GM21360 (cell line): ENCODE results near the gene MICAL3.
A peak's percentile ranks its signal among the peaks of the same experiment; 100 is the strongest.
"Not testable (repeated sequence)": the region's sequence is repeated elsewhere in the genome, so short reads cannot be mapped to it uniquely, and the experiment has no call there.

ENCODE experiments used
- ATAC-seq: cut with Tn5 transposase; IDR thresholded peaks from one replicate; pipeline ENCODE4 v1.9.1; 2021; ENCODE audit warnings: mild to moderate bottlenecking, moderate library complexity; ENCODE audit not compliant: unreplicated experiment

The MICAL3 gene

GRCh38 chr22:18032455-18033101, 8.2 kb upstream of the MICAL3 start:
- no peak for ATAC-seq

GRCh38 chr22:18031695-18032454, 7.5 kb upstream of the MICAL3 start:
- ATAC-seq: no peak

DNA sequence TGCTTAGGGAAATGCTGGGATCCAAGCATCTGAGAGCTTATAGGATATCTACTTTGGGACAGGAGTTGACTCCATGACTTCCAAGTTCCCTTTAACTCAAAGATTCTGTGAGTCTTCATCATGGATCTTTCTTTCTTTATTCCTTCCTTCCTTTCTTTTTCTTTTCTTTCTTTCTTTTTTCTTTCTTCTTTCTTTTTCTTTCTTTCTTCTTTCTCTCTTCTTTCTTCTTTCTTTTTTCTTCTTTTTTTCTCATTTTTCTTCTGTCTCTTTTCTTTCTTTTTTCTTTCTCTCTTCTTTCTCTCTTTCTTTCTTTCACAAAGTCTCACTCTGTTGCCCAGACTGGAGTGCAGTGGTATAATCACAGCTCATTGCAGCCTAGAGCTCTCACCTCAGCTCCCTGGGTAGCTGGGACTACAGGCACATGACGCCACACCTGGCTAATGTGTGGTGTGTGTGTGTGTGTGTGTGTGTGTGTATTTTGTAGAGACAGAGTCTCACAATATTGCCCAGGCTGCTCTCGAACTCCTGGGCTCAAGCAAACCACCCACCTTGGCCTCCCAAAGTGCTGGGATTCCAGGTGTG, 5.4 kb upstream of the MICAL3 start:
- no peak for ATAC-seq

- ATAC-seq: no peak
Observed at GRCh38 chr22:18028817-18029527, 4.6 kb upstream of the MICAL3 start.

- ATAC-seq: not testable (repeated sequence)
Observed at GRCh38 chr22:18025898-18026297, 1.5 kb upstream of the MICAL3 start.

DNA sequence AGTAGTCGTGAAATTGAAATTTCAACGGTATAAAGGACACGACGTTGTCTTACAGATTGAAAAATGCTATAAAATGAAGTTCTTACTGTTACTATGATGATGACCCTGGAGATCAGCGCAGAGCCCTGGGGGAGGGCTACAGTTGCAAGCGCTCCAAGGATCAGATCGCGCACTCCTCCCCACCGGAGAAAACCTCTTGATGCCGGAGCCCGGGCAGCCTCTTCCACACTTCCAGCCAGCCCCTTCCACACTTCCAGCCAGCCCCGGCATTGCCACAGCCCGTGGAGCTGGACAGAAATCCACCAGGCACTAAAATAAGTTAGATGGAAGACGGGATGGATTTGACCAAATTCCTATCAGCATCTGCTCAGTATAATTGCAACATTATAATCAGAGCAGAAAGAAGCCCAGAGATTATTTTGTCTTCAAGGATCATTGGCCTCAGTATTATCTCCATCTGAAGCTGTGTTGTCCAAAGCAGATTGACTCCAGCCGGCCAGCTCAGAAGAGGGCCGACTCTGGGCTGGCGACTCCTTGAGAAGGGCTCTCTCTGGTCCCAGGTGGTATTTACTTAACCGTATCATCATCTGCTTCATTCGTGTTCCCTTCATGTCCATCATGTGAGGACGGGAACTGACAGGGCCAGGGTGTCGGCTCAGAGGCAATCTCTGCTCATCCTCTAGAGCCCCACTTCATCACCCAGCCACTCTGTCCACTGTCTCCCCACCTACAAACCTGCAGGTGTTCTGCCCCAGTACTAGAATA, 777 bp upstream of the MICAL3 start:
- ATAC-seq: no peak

DNA sequence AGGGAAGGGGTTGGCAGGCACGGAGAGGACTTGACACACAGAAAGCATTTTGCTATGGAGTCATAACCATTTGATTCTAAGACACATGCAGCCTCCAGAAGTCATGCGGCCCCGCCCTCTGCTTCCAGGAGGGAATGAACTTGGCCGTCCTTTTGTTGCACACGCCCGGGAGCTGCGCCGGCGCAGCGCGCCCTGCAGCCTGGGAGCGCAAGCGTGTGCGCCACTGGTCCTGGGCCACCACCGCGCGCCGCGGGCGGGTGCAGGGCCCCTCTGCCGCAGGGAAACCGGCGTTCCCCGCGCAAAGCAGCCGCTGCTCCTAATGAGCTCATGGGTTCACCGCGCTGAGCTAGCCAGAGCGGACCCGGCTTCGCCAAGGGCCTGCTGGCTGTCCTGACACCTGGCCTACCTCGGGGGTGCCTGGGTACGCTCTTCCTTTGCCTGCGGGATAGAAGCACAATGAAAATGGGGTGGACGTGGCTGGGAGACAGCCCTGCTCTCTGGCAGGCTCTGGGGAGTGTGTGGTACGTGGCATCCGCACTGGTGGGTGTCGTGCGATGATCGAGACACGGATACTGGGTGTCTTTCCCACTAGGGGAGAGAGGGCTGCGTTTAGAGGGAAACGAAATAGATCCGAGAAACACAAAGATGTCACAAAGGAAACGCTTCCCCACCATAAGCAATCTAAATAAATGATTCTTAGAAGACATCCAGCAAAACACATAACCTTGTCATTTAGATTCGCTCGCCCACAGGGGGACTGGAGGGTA, 669 bp downstream of the MICAL3 start:
- peak; percentile 18 for ATAC-seq

DNA sequence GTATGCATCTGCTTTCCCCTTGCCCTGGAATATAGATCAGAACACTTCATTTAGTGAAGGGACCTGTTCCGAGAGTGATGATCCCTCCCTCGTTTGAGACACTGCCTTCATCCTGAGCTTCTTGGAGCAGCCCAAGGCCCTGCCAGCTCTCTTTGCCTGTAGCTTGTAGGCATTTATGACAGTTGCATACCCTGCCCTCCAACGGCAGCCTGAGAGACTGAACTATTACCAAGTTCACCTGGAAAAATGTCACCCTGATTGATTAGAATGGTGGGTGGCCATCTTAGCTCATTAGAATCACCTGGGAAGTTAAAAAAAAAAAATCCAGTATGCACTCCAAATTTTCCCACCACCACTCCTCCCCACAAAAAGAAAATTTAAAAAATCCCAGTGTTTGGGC, 1.5 kb downstream of the MICAL3 start:
- no peak for ATAC-seq

DNA sequence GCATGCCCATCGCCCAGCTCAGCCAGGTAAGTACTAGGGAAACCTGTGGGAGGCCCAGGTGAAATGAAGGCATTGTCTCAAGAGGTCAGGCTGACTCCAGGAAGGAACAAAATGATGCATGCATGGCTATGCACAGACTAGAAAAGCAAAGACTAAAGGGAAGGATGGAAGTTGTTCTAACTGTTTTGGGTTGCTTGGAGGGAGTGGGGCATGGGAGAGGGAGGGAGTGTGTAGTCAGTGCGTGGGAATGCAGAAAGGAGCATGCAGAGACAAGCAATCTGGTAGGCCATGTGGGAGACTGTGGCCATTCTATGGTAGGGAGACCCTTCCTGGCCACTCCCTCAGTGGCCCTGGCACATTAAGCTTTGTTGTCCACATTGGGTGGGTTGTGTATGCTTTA, 2.9 kb downstream of the MICAL3 start:
- no peak for ATAC-seq

GRCh38 chr22:18020743-18021142, 3.6 kb downstream of the MICAL3 start:
- ATAC-seq: not testable (repeated sequence)

- ATAC-seq: no peak
Observed at GRCh38 chr22:18013947-18014346, 10.4 kb downstream of the MICAL3 start.

- ATAC-seq: no peak
Observed at GRCh38 chr22:18013436-18013835, 10.9 kb downstream of the MICAL3 start.

GRCh38 chr22:18012531-18012930, 11.8 kb downstream of the MICAL3 start:
- ATAC-seq: no peak

DNA sequence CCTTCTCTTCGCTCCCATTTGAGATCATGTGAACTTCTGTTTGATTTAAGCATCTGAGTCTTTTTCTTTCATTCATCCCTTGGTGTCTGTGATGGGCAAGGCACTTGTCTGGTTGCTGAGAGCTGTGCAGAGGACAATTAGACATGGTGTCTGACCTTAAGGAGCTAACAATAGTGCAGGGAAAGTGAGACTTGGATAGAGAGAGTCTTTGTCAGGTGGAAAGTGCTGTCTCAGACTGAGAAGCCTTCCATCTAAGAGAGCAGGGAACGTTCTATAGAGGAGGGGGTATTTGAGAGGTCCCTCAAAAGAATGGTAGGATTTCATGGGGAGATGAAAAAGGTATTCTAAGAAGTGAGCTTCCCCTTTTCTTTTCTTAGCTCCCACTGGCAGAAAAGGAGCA, 14.1 kb downstream of the MICAL3 start:
- no peak for ATAC-seq

- no peak for ATAC-seq
Observed at GRCh38 chr22:18008136-18008535, 16.2 kb downstream of the MICAL3 start.

DNA sequence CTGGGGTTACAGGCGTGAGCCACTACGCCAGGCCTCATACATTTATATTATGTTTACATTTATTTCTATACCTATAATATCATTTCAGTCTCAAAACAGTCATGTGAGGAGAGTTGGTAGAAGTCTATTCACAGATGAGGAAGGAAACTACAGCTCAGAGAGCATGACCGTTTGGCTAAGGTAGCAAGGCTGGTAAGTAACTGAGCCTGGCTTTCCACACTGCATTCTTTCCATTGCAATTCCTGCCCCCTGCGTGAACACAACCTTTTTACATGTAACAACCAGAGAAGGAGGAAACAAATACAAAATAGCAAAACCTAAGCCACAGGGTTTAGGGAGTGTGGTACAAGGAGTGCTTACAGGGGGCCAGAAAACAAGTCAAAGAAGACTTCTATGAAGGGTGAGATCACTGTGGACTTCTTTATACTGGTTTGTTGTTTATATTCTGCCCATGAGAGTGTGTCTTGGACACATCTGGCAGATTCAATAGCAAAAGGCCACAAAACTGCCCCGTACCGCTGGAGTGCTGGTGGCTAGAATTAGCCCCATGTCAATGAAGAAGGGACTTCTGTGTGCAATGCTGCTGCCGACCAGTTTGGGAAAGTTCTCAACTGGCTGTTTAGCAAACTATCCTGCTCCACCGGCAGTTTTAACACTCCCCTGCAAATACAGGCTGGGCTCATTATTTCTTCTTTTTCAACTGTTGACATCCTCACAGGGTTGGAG, 19.0 kb downstream of the MICAL3 start:
- no peak for ATAC-seq

- not testable (repeated sequence) for ATAC-seq
Observed at GRCh38 chr22:18001894-18002315, 22.5 kb downstream of the MICAL3 start.

GRCh38 chr22:18001040-18001893, 23.1 kb downstream of the MICAL3 start:
- ATAC-seq: peak; percentile 42
